WERI-Rb-1 (cell line): ENCODE data around the gene GNB4.

Experiments used
- DNase-seq: peaks from one replicate; pipeline ENCODE4 v3.0.0-alpha.2; 2020
- H3K27ac ChIP-seq: fragments of 250-450 bp; sonication (Bioruptor Pico); 2 replicates; pipeline ENCODE4 v1.5.1; 2020; ENCODE audit warnings: mild to moderate bottlenecking, moderate library complexity
- H3K27me3 ChIP-seq: fragments of 250-450 bp; sonication (Bioruptor Pico); 2 replicates; pipeline ENCODE4 v1.5.1; 2021; ENCODE audit warnings: mild to moderate bottlenecking, low read depth, moderate library complexity; ENCODE audit not compliant: insufficient read depth, severe bottlenecking
- H3K36me3 ChIP-seq: fragments of 250-450 bp; sonication (Bioruptor Pico); 2 replicates; pipeline ENCODE4 v1.5.1; 2020; ENCODE audit warnings: mild to moderate bottlenecking, moderate library complexity
- H3K4me3 ChIP-seq: 2 replicates; pipeline ENCODE4 v1.5.1; 2011; ENCODE audit warnings: low read depth, mild to moderate bottlenecking, control low read depth, low read length
- H3K9me3 ChIP-seq: fragments of 250-450 bp; sonication (Bioruptor Pico); 2 replicates; pipeline ENCODE4 v1.5.1; 2021; ENCODE audit warnings: mild to moderate bottlenecking, moderate library complexity; ENCODE audit not compliant: severe bottlenecking
- TF ChIP-seq, protein P1 (sequence below): IDR thresholded peaks from 2 replicates; pipeline ENCODE4 v1.5.1; 2011; ENCODE audit warnings: low read depth, mild to moderate bottlenecking, control low read depth, inconsistent platforms, low read length

Gene GNB4

DNA sequence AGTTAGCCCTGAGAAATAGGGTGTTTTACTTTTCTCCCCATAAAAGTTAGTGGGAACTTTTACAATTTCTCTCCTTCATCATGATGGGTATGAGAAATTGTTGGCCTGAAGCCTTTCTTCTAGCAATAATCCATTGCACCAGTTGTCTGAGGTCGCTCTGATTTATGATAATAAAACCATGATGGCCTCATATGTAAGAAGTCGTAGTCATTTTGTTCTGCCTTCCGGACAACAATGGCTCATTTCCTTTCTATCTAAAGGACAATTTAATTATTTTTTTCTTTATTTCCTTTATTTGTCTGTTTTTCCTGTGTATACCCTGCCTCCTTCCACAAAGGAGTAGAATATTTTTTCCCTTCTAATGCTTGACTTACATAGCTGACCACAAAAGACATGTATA, 31.6 kb upstream of the GNB4 start:
- Histone ChIP-seq H3K9me3 (no peaks in the 10 kb centered on the region), H3K27ac (no peak overlapping the region), H3K4me3 (no peak overlapping the region), H3K36me3 (no peaks in the 10 kb centered on the region), H3K27me3 (no peaks in the 10 kb centered on the region)
- TF ChIP-seq, protein P1, sequence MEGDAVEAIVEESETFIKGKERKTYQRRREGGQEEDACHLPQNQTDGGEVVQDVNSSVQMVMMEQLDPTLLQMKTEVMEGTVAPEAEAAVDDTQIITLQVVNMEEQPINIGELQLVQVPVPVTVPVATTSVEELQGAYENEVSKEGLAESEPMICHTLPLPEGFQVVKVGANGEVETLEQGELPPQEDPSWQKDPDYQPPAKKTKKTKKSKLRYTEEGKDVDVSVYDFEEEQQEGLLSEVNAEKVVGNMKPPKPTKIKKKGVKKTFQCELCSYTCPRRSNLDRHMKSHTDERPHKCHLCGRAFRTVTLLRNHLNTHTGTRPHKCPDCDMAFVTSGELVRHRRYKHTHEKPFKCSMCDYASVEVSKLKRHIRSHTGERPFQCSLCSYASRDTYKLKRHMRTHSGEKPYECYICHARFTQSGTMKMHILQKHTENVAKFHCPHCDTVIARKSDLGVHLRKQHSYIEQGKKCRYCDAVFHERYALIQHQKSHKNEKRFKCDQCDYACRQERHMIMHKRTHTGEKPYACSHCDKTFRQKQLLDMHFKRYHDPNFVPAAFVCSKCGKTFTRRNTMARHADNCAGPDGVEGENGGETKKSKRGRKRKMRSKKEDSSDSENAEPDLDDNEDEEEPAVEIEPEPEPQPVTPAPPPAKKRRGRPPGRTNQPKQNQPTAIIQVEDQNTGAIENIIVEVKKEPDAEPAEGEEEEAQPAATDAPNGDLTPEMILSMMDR = no peak
- DNase-seq = no peak

GRCh38 chr3:179476215-179476614, 24.9 kb upstream of the GNB4 start:
- Histone ChIP-seq H3K27ac (no peak overlapping the region), H3K4me3 (no peak overlapping the region), H3K9me3 (no peaks in the 10 kb centered on the region), H3K36me3 (no peaks in the 10 kb centered on the region), H3K27me3 (no peaks in the 10 kb centered on the region)
- DNase-seq = no peak
- TF ChIP-seq, protein P1 = no peak

GRCh38 chr3:179474480-179474879, 23.2 kb upstream of the GNB4 start:
- TF ChIP-seq, protein P1 = no peak
- H3K36me3 ChIP-seq = no peaks in the 10 kb centered on the region
- H3K4me3 ChIP-seq = no peak overlapping the region
- no peak for DNase-seq
- H3K27ac ChIP-seq = no peak overlapping the region
- no peaks in the 10 kb centered on the region for H3K9me3 ChIP-seq
- no peaks in the 10 kb centered on the region for H3K27me3 ChIP-seq

DNA sequence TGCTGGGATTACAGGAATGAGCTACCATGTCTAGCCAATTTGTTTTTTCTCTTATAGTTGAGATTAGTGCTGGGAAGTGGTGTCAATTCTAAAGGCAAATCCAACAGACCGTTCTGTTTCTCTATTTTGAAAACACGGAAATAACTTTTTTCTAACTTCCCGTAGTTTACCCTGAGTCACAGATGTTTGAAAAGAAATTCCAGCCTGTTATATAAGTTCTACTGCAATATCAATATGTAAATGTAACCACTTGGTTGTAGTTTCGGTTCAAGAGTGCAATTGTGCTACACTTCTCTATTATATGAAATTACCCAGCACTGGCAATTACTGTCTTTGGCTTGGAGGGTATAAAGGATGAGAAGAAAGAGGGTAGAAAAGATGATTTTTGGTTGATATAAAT, 22.3 kb upstream of the GNB4 start:
- no peaks in the 10 kb centered on the region for H3K27me3 ChIP-seq
- no peak overlapping the region for H3K4me3 ChIP-seq
- H3K9me3 ChIP-seq = no peaks in the 10 kb centered on the region
- H3K27ac ChIP-seq = no peak overlapping the region
- no peak for DNase-seq
- TF ChIP-seq, protein P1 = no peak
- no peaks in the 10 kb centered on the region for H3K36me3 ChIP-seq

GRCh38 chr3:179464323-179465092, 13.2 kb upstream of the GNB4 start:
- Histone ChIP-seq H3K9me3 (no peaks in the 10 kb centered on the region), H3K36me3 (no peaks in the 10 kb centered on the region)
- DNase-seq = no peak

More at GRCh38 chr3:179464323-179465092, 13.2 kb upstream of the GNB4 start:
- Histone ChIP-seq H3K27ac (no peak overlapping the region), H3K27me3 (no peaks in the 10 kb centered on the region), H3K4me3 (no peak overlapping the region)
- TF ChIP-seq, protein P1 = no peak
